Measurements from ENCODE around the gene YTHDF1. TPM values are rescaled to one million over a fixed set of nuclear protein-coding genes. Genes with fewer than 3 reads are reported as not detected.

Gene YTHDF1
- total RNA-seq, 2 donors from 2014 or later, result 15.8 to 16.2 TPM

DNA sequence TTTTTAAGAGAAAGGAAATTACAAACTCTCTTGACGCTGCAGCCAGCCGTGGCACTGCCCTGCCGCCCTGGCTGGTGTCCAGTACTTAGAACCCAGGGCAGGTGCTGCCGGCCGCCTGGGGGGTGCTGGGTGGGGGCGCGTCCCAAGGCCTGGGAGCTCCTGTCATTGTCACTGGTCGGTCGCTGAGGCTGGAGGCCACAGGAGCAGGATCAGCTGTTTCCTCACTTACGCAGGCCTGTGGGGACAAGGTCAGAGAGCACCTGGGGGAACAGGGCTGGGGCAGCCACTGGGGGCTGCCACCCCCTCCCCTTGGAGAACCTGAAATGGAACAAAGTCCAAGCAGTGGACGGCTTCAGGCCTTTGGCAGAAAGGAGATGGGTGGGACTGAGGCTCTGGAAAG, 25.3 kb upstream of the YTHDF1 start:
- intact Hi-C loops (cut with DNase I), result no loop called here
- H3K4me1 ChIP-seq, result no peaks in the 10 kb centered on the region
- no peaks in the 10 kb centered on the region for H3K27me3 ChIP-seq
- no peak overlapping the region for H3K4me3 ChIP-seq
- no peaks in the 10 kb centered on the region for H3K9me3 ChIP-seq
- ATAC-seq (no peak), DNase-seq (no peak)
- H3K36me3 ChIP-seq (replicated peaks in 1 of 2; ENCODE audit: insufficient read depth in 1 of 2, low read depth in 2 of 2), result no peaks in the 10 kb centered on the region
- H3K27ac ChIP-seq, result no peak overlapping the region
- WGBS, 2 donors, result 17 to 23% methylated on average over 9 to 11 of the region's 11 CpGs
- TF ChIP-seq, protein P1, sequence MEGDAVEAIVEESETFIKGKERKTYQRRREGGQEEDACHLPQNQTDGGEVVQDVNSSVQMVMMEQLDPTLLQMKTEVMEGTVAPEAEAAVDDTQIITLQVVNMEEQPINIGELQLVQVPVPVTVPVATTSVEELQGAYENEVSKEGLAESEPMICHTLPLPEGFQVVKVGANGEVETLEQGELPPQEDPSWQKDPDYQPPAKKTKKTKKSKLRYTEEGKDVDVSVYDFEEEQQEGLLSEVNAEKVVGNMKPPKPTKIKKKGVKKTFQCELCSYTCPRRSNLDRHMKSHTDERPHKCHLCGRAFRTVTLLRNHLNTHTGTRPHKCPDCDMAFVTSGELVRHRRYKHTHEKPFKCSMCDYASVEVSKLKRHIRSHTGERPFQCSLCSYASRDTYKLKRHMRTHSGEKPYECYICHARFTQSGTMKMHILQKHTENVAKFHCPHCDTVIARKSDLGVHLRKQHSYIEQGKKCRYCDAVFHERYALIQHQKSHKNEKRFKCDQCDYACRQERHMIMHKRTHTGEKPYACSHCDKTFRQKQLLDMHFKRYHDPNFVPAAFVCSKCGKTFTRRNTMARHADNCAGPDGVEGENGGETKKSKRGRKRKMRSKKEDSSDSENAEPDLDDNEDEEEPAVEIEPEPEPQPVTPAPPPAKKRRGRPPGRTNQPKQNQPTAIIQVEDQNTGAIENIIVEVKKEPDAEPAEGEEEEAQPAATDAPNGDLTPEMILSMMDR (IDR thresholded peaks at IDR 0.05), result no peak
- TF ChIP-seq POLR2A (IDR thresholded peaks at IDR 0.05), result no peak

DNA sequence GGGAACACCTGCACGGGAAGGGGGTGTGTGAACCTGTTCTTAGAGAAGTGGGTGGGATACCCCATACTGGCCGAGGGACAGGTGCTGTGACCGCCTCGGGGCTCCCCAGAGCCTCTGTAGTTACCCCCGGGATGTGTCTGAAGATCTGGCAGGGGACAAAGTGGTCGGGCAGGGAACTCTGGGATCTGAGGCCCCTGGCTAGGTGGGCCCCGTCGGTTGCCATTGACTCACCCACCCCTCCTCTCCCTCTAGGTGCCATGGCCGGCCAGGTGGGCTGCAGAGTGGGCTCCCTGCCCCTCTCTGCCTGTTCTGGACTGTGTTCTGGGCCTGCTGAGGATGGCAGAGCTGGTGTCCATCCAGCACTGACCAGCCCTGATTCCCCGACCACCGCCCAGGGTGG, 24.1 kb upstream of the YTHDF1 start:
- Histone ChIP-seq H3K4me1 (peaks cover 1% of the 10 kb centered on the region), H3K9me3 (no peaks in the 10 kb centered on the region), H3K27me3 (no peaks in the 10 kb centered on the region), H3K4me3 (no peak overlapping the region), H3K36me3 (replicated peaks in 1 of 2; ENCODE audit: insufficient read depth in 1 of 2, low read depth in 2 of 2) (no peaks in the 10 kb centered on the region), H3K27ac (no peak overlapping the region)
- WGBS, 2 donors, result 67 to 86% methylated on average over 1 to 9 of the region's 11 CpGs
- TF ChIP-seq POLR2A (IDR thresholded peaks at IDR 0.05), result no peak
- TF ChIP-seq, protein P1 (IDR thresholded peaks at IDR 0.05), result no peak
- intact Hi-C loops (cut with DNase I), result no loop called here
- no peak for DNase-seq
- ATAC-seq, result no peak

DNA sequence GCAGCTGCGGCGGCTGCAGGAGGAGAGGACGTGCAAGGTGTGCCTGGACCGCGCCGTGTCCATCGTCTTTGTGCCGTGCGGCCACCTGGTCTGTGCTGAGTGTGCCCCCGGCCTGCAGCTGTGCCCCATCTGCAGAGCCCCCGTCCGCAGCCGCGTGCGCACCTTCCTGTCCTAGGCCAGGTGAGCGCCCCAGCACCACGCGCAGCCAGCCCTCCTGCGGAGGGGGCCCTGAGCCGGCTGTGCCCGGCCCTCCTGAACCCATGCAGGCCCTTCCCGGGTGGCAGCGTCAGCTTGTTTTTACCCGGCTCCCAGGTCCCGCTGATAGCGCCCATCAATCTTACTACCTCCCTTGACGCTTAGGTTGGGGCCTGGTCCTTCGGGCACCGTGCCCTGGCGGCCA, 23.5 kb upstream of the YTHDF1 start:
- Histone ChIP-seq H3K4me1 (peaks cover 7% of the 10 kb centered on the region), H3K27ac (no peak overlapping the region), H3K36me3 (replicated peaks in 1 of 2; ENCODE audit: insufficient read depth in 1 of 2, low read depth in 2 of 2) (no peaks in the 10 kb centered on the region), H3K4me3 (no peak overlapping the region), H3K9me3 (no peaks in the 10 kb centered on the region), H3K27me3 (no peaks in the 10 kb centered on the region)
- ATAC-seq (no peak), DNase-seq (no peak)
- 79 to 81% methylated on average over 18 to 29 of the region's 30 CpGs for WGBS, 2 donors
- TF ChIP-seq, protein P1 (IDR thresholded peaks at IDR 0.05), result no peak
- no peak for TF ChIP-seq POLR2A (IDR thresholded peaks at IDR 0.05)
- intact Hi-C loops (cut with DNase I), result no loop called here

DNA sequence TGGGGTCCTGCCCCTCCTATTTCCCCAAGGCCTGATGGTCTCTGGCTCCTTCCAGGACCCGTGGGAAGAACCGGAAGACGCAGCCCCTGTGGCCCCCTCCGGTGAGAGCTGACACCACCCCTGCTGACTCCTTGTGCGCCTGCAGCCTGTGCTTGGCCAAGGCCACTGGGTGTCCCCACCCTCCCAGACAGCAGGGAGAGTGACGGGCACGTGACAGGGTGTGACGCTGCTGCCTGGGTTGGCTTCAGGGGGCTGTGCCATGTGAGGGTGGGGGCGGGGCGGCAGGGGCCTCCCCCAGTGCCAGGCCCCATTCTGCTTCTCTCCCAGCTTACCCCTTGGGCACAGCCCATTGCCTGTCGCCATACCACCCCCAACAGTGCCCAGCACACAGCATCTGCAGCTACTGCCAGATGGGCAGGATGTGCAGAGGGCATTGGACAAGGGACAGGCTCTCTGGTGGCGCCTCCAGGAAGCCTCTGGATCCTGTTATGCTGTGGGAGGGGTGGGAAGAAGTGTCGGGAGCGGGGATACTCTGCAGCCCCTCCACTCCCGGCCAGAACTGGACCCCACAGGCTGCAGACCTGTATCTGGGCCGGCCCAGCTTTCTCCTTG, 22.7 kb upstream of the YTHDF1 start:
- no peak for ATAC-seq
- DNase-seq, result no peak
- WGBS, 2 donors, result 47% methylated on average over 14 of the region's 16 CpGs; no CpG with 5 or more reads in 1 of the 2 donors

More for the DNA sequence above, 22.7 kb upstream of the YTHDF1 start:
- Histone ChIP-seq H3K27ac (no peak overlapping the region), H3K4me1 (peaks cover 8% of the 10 kb centered on the region), H3K9me3 (no peaks in the 10 kb centered on the region), H3K27me3 (no peaks in the 10 kb centered on the region), H3K4me3 (no peak overlapping the region), H3K36me3 (replicated peaks in 1 of 2; ENCODE audit: insufficient read depth in 1 of 2, low read depth in 2 of 2) (no peaks in the 10 kb centered on the region)
- intact Hi-C loops (cut with DNase I), result no loop called here
- TF ChIP-seq, protein P1 (IDR thresholded peaks at IDR 0.05), result no peak
- TF ChIP-seq POLR2A (IDR thresholded peaks at IDR 0.05), result no peak
